Prostate gland (tissue), 2 donors: ENCODE data around the gene ZNF821. TPM values are rescaled to one million over a fixed set of nuclear protein-coding genes. Genes with fewer than 3 reads are reported as not detected.

Experiments
- DNase-seq: peaks from one replicate; pipeline ENCODE4 v3.0.0-alpha.2; 2019; ENCODE audit warnings: low spot score
- H3K27ac ChIP-seq, 2 donors: fragments of 200-600 bp; sonication (generic); 2 replicates each; pipeline ENCODE4 v1.5.1; 2017 to 2019
- H3K27me3 ChIP-seq: fragments of 200-600 bp; sonication (generic); replicated peaks from 2 replicates; pipeline ENCODE4 v1.5.1; 2019; ENCODE audit not compliant: insufficient read depth
- H3K36me3 ChIP-seq, 2 donors: fragments of 200-600 bp; sonication (generic); 1 replicate in 1 of 2; 2 replicates in 1 of 2; pipeline versions ENCODE4 v1.5.1 to v1.8.1; 2017 to 2019
- H3K4me1 ChIP-seq: fragments of 200-600 bp; sonication (generic); replicated peaks from 2 replicates; pipeline ENCODE4 v1.5.1; 2019
- H3K4me3 ChIP-seq, 2 donors: fragments of 200-600 bp; sonication (generic); 2 replicates each; pipeline ENCODE4 v1.5.1; 2017 to 2019
- H3K9me3 ChIP-seq: fragments of 200-600 bp; sonication (generic); 2 replicates; pipeline ENCODE4 v1.5.1; 2017
- CTCF ChIP-seq, 4 experiments: fragments of 200-600 bp in 2 of 4; fragments of 450-650 bp in 2 of 4; sonication (generic) in 2 of 4; IDR thresholded peaks; 1 replicate in 3 of 4; 2 replicates in 1 of 4; pipeline ENCODE4 v1.5.1; 2016 to 2019; ENCODE audit warnings: antibody characterized with exemption in 4 of 4, mild to moderate bottlenecking in 2 of 4, moderate library complexity in 2 of 4
- POLR2A ChIP-seq: fragments of 450-650 bp; IDR thresholded peaks from one replicate; pipeline ENCODE4 v1.6.1; 2016; ENCODE audit warnings: antibody characterized with exemption, mild to moderate bottlenecking
- POLR2AphosphoS5 ChIP-seq: sonication (generic); formaldehyde crosslinking; IDR thresholded peaks from one replicate; pipeline ENCODE4 v1.6.1; 2017; ENCODE audit warnings: antibody characterized with exemption
- WGBS: methylation state at CpG from one replicate; pipeline ENCODE4 v1.1.5; 2018; 5-methylcytosine and 5-hydroxymethylcytosine counted together
- intact Hi-C: fragments of 100-400 bp; cut with DNase I; formaldehyde crosslinking; loops from one replicate; pipeline ENCODE4 v1.14.2; 2022
- total RNA-seq, 2 donors: library from RNA; depleted of rRNA; stranded (reverse); fragments of >200 nt; gene quantifications; one replicate each; pipeline ENCODE4 v1.1.0, GENCODE V29; 2016

The ZNF821 gene
- 10 to 100 TPM; 20.0 to 26.6 TPM for total RNA-seq

- no peaks in the 10 kb centered on the region for H3K4me1 ChIP-seq
- TF ChIP-seq POLR2A (peak; percentile 41), POLR2AphosphoS5 (no peak), CTCF (IDR thresholded peaks at IDR 0.05) (peak in 2 of 4 experiments; percentile 11 to 40)
- under 1% methylated on average over 64 of the region's 85 CpGs for WGBS
- no peaks in the 10 kb centered on the region for H3K36me3 ChIP-seq
- H3K27ac ChIP-seq: peak within 1 kb of the TSS; percentile 94 to 97
- intact Hi-C loops: loop anchor here (5.0 kb wide), 3 partner anchors 77 to 162 kb away; partner anchors contain the start of genes AP1G1 and PHLPP2
- peak within 1 kb of the TSS; percentile 78 to 96 for H3K4me3 ChIP-seq
- DNase-seq: peak; percentile 79
- no peaks in the 10 kb centered on the region for H3K9me3 ChIP-seq
- no peaks in the 10 kb centered on the region for H3K27me3 ChIP-seq
These were observed at the start of gene ZNF821 for GRCh38 chr16:71883849-71884638. ZNF821 (minus strand) TSS chr16:71884182; CDS start chr16:71879946, 4,236 bp downstream.

- no peak overlapping the region for H3K27ac ChIP-seq
- no peak for DNase-seq
- no peak overlapping the region for H3K4me3 ChIP-seq
- TF ChIP-seq CTCF (IDR thresholded peaks at IDR 0.05) (no peak), POLR2AphosphoS5 (no peak), POLR2A (no peak)
- no peaks in the 10 kb centered on the region for H3K4me1 ChIP-seq
- 73% methylated on average over 1 of the region's 1 CpG for WGBS
- no peaks in the 10 kb centered on the region for H3K27me3 ChIP-seq
- no peaks in the 10 kb centered on the region for H3K9me3 ChIP-seq
- no peaks in the 10 kb centered on the region for H3K36me3 ChIP-seq
- intact Hi-C loops: no loop called here
These were observed 49.0 kb upstream of the ZNF821 start for GRCh38 chr16:71933017-71933416.

DNA sequence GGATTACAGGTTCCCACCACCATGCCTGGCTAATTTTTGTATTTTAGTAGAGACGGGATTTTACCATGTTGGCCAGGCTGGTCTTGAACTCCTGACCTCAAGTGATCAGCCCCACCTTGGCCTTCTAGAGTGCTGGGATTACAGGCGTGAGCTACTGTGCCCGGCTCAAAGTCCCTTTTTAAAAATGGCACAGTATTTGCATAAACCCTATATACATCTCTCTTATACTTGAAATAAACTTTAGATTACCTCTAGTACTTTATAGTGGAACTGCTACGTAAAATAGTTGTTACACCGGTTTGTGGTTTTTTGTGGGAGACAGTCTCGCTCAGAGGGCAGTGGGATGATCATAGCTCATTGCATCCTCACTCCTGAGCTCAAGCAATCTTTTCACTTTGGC lies 47.6 kb upstream of the ZNF821 start:
- no peak for TF ChIP-seq POLR2AphosphoS5
- TF ChIP-seq POLR2A: no peak
- TF ChIP-seq CTCF (IDR thresholded peaks at IDR 0.05): no peak
- Histone ChIP-seq H3K27me3 (no peaks in the 10 kb centered on the region), H3K4me3 (no peak overlapping the region), H3K36me3 (no peaks in the 10 kb centered on the region), H3K9me3 (no peaks in the 10 kb centered on the region), H3K4me1 (no peaks in the 10 kb centered on the region), H3K27ac (no peak overlapping the region)
- 71% methylated on average over 6 of the region's 6 CpGs for WGBS
- intact Hi-C loops: no loop called here
- no peak for DNase-seq

GRCh38 chr16:71931001-71931400 lies 47.0 kb upstream of the ZNF821 start:
- DNase-seq: no peak
- H3K36me3 ChIP-seq: no peaks in the 10 kb centered on the region
- H3K27me3 ChIP-seq: no peaks in the 10 kb centered on the region
- 93% methylated on average over 2 of the region's 2 CpGs for WGBS
- no peaks in the 10 kb centered on the region for H3K9me3 ChIP-seq
- H3K4me3 ChIP-seq: no peak overlapping the region
- no peak overlapping the region for H3K27ac ChIP-seq
- intact Hi-C loops: no loop called here
- H3K4me1 ChIP-seq: no peaks in the 10 kb centered on the region
- TF ChIP-seq POLR2AphosphoS5: no peak
- no peak for TF ChIP-seq CTCF (IDR thresholded peaks at IDR 0.05)
- TF ChIP-seq POLR2A: no peak

DNA sequence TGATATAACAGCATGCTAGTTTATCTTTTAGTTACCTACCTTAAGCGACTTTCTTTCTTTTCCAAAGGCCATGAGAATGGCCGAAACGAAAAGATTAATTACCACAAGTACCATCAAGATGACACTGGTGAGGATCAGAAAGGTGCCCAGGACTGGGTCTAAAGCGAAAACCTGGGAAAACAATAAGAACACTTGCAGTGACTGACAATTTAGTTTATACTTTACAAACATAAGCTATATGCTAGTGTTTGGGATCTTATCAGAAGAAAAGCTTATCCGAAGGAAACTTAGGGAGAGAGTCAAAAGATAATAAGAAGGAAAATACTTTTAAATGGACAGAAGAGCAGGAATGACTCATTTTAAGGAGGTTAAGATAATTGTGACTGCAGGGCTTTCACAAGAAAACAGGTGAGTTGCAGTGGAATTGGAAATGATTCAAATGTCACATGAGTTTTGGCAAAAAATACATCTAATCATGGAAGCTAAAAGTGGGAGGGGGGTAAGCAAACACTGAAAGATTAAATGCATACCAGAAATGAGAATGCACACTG lies 46.1 kb upstream of the ZNF821 start:
- H3K27ac ChIP-seq: no peak overlapping the region
- H3K4me3 ChIP-seq: no peak overlapping the region
- H3K4me1 ChIP-seq: no peaks in the 10 kb centered on the region
- DNase-seq: no peak
- WGBS: 75% methylated on average over 5 of the region's 5 CpGs
- no peak for TF ChIP-seq POLR2AphosphoS5
- TF ChIP-seq CTCF (IDR thresholded peaks at IDR 0.05): no peak
- TF ChIP-seq POLR2A: no peak
- intact Hi-C loops: no loop called here
- H3K9me3 ChIP-seq: no peaks in the 10 kb centered on the region
- no peaks in the 10 kb centered on the region for H3K36me3 ChIP-seq
- H3K27me3 ChIP-seq: no peaks in the 10 kb centered on the region
